ENCODE data around the gene SH2D3C.

Gene SH2D3C

GRCh38 chr9:127765418-127765817 is 13.0 kb downstream of the SH2D3C start:
- Histone ChIP-seq H3K79me2 (ENCODE audit: low read length) (peaks cover 35% of the 10 kb centered on the region), H2AFZ (ENCODE audit: low read length) (no peak overlapping the region), H3K27ac (ENCODE audit: low read length) (no peak overlapping the region), H3K4me2 (ENCODE audit: low read depth, low read length) (no peak overlapping the region), H3K27me3 (replicated peaks; ENCODE audit: insufficient read depth, low read length) (no peaks in the 10 kb centered on the region), H3K4me3 (ENCODE audit: low read length) (no peak overlapping the region), H3K9me3 (replicated peaks; ENCODE audit: insufficient read depth, low read length) (no peaks in the 10 kb centered on the region), H3K36me3 (replicated peaks; ENCODE audit: insufficient read depth, low read length) (no peaks in the 10 kb centered on the region), H4K20me1 (ENCODE audit: insufficient read depth, low read length) (no peaks in the 10 kb centered on the region), H3K9ac (ENCODE audit: low read length) (no peak overlapping the region), H3K9me2 (replicated peaks; ENCODE audit: insufficient read depth, low read length) (no peaks in the 10 kb centered on the region), H3F3A (ENCODE audit: insufficient read depth, low read length) (peaks cover 4% of the 10 kb centered on the region; the same call in 1 of the 2 replicates), H3K4me1 (ENCODE audit: low read length) (peaks cover 11% of the 10 kb centered on the region)
- TF ChIP-seq EZH2 (optimal IDR thresholded peaks at IDR 0.05; ENCODE audit: low read depth, low read length) (no peak), EZH2phosphoT487 (IDR thresholded peaks at IDR 0.05; ENCODE audit: low read length) (no peak), CTCF (IDR thresholded peaks at IDR 0.05; ENCODE audit: low read length) (no peak)
- no peak for DNase-seq

DNA sequence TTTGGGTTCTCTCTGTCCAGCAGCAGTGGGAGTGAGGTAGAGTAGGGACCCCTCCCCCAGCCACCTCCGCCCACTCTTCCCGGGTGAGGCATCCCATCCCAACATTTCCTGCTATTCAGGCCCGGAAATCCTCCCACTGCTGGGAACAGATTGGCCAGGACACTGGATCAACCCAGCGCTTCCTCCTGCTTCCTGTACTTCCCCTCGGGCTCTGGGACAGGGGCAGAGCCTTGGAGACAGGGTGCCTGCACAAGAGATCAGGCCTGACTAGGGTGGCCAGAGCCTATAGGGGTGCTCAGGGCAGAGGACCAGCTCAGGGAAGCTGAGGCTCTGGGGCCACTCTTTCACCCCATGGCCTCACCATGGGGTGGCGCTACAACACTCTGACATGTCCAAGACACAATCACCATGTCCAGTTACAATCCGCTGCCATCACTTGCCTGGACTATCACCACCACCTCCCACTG is 14.5 kb downstream of the SH2D3C start:
- DNase-seq, result no peak
- no peak overlapping the region for H3K9ac ChIP-seq (ENCODE audit: low read length)
- no peak for TF ChIP-seq EZH2phosphoT487 (IDR thresholded peaks at IDR 0.05; ENCODE audit: low read length)
- peak; percentile 39 for TF ChIP-seq CTCF (IDR thresholded peaks at IDR 0.05; ENCODE audit: low read length)
- H3K4me3 ChIP-seq (ENCODE audit: low read length), result no peak overlapping the region
- 0 out of 2 replicates have a peak, but pooled peaks cover 3% of the 10 kb centered on the region for H3K4me1 ChIP-seq (ENCODE audit: low read length)
- H3K27me3 ChIP-seq (replicated peaks; ENCODE audit: insufficient read depth, low read length), result no peaks in the 10 kb centered on the region
- no peaks in the 10 kb centered on the region for H3K9me2 ChIP-seq (replicated peaks; ENCODE audit: insufficient read depth, low read length)
- H2AFZ ChIP-seq (ENCODE audit: low read length), result no peak overlapping the region
- no peaks in the 10 kb centered on the region for H4K20me1 ChIP-seq (ENCODE audit: insufficient read depth, low read length)
- no peak overlapping the region for H3K27ac ChIP-seq (ENCODE audit: low read length)
- H3K9me3 ChIP-seq (replicated peaks; ENCODE audit: insufficient read depth, low read length), result no peaks in the 10 kb centered on the region
- H3K4me2 ChIP-seq (ENCODE audit: low read depth, low read length), result no peak overlapping the region
- H3F3A ChIP-seq (ENCODE audit: insufficient read depth, low read length), result no peaks in the 10 kb centered on the region
- no peaks in the 10 kb centered on the region for H3K36me3 ChIP-seq (replicated peaks; ENCODE audit: insufficient read depth, low read length)
- peaks cover 21% of the 10 kb centered on the region for H3K79me2 ChIP-seq (ENCODE audit: low read length)

- H3K4me3 ChIP-seq (ENCODE audit: low read length), result no peak overlapping the region
- no peaks in the 10 kb centered on the region for H4K20me1 ChIP-seq (ENCODE audit: insufficient read depth, low read length)
- TF ChIP-seq EZH2 (optimal IDR thresholded peaks at IDR 0.05; ENCODE audit: low read depth, low read length) (no peak), CTCF (IDR thresholded peaks at IDR 0.05; ENCODE audit: low read length) (no peak), EZH2phosphoT487 (IDR thresholded peaks at IDR 0.05; ENCODE audit: low read length) (no peak)
- no peaks in the 10 kb centered on the region for H3K36me3 ChIP-seq (replicated peaks; ENCODE audit: insufficient read depth, low read length)
- H3K9me3 ChIP-seq (replicated peaks; ENCODE audit: insufficient read depth, low read length), result no peaks in the 10 kb centered on the region
- H3K4me2 ChIP-seq (ENCODE audit: low read depth, low read length), result no peak overlapping the region
- H3K27ac ChIP-seq (ENCODE audit: low read length), result no peak overlapping the region
- no peak for DNase-seq
- no peaks in the 10 kb centered on the region for H3F3A ChIP-seq (ENCODE audit: insufficient read depth, low read length)
- no peak overlapping the region for H2AFZ ChIP-seq (ENCODE audit: low read length)
- peaks cover 4% of the 10 kb centered on the region for H3K79me2 ChIP-seq (ENCODE audit: low read length)
- no peak overlapping the region for H3K9ac ChIP-seq (ENCODE audit: low read length)
- no peaks in the 10 kb centered on the region for H3K4me1 ChIP-seq (ENCODE audit: low read length)
- no peaks in the 10 kb centered on the region for H3K27me3 ChIP-seq (replicated peaks; ENCODE audit: insufficient read depth, low read length)
- no peaks in the 10 kb centered on the region for H3K9me2 ChIP-seq (replicated peaks; ENCODE audit: insufficient read depth, low read length)
Measured at GRCh38 chr9:127762111-127762676, 16.3 kb downstream of the SH2D3C start.
